ENCODE results near the gene CMTR1.

GRCh38 chr6:37499433-37500293 lies 66.6 kb downstream of the CMTR1 start, which contains the start of gene CCDC167:
- no peak for TF ChIP-seq CTCF (IDR thresholded peaks at IDR 0.05 in 8 of 11, conservative IDR thresholded peaks at IDR 0.05 in 3 of 11)
- TF ChIP-seq POLR2A (IDR thresholded peaks at IDR 0.05) = no peak

All from spleen (tissue), 7 donors.